ENCODE results near the gene SELENOP.

Gene SELENOP

DNA sequence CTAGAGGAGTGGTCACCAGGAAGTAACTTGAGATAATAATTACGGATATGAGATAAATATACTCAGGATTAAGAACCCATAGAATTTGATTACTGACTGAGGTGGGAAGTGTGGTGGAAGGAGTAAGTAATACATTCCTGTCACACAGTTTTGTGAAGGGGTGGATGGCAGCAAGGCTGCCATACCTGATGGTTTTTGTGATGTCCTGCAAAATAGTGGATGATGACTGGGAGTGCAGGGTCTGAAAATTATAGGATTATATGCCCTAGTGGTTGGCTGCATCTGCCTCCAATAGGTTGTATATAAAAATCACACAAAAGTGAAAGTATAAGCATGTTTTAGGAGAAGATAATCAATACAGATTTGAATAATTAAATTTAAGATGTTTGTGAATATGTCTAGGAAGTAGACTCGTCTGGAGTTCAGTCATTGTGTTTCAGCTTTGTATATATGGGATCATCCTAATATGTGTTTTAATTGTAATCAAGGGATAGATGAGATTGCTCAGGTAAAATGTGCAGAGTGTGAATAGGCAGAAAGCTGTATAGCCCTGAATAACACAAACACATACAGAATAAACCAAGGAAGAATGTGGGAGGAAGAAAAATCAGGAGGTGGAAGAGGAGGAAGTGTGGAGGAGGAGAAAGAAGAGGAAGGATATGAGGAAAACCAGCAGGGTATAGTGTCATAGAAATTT is 5.5 kb downstream of the SELENOP start:
- in situ Hi-C loops (cut with HindIII; ENCODE audit: low pct_ligation_motif_present, low sequenced_read_pairs) = no loop called here
- Histone ChIP-seq H3K36me3 (replicated peaks) (no peaks in the 10 kb centered on the region), H3K27ac (no peak overlapping the region), H3K27me3 (replicated peaks) (no peaks in the 10 kb centered on the region), H3K4me3 (ENCODE audit: low read depth, low read length) (no peak overlapping the region)
- DNase-seq = no peak
- TF ChIP-seq, protein P1, sequence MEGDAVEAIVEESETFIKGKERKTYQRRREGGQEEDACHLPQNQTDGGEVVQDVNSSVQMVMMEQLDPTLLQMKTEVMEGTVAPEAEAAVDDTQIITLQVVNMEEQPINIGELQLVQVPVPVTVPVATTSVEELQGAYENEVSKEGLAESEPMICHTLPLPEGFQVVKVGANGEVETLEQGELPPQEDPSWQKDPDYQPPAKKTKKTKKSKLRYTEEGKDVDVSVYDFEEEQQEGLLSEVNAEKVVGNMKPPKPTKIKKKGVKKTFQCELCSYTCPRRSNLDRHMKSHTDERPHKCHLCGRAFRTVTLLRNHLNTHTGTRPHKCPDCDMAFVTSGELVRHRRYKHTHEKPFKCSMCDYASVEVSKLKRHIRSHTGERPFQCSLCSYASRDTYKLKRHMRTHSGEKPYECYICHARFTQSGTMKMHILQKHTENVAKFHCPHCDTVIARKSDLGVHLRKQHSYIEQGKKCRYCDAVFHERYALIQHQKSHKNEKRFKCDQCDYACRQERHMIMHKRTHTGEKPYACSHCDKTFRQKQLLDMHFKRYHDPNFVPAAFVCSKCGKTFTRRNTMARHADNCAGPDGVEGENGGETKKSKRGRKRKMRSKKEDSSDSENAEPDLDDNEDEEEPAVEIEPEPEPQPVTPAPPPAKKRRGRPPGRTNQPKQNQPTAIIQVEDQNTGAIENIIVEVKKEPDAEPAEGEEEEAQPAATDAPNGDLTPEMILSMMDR (IDR thresholded peaks at IDR 0.05; ENCODE audit: low read depth, low read length, missing control alignments) = no peak

- H3K27me3 ChIP-seq (replicated peaks) = no peaks in the 10 kb centered on the region
- H3K27ac ChIP-seq = no peak overlapping the region
- DNase-seq = no peak
- TF ChIP-seq, protein P1 (IDR thresholded peaks at IDR 0.05; ENCODE audit: low read depth, low read length, missing control alignments) = no peak
- H3K36me3 ChIP-seq (replicated peaks) = no peaks in the 10 kb centered on the region
- no peak overlapping the region for H3K4me3 ChIP-seq (ENCODE audit: low read depth, low read length)
- in situ Hi-C loops (cut with HindIII; ENCODE audit: low pct_ligation_motif_present, low sequenced_read_pairs) = no loop called here
Measured at GRCh38 chr5:42804717-42805339, 6.9 kb downstream of the SELENOP start.

DNA sequence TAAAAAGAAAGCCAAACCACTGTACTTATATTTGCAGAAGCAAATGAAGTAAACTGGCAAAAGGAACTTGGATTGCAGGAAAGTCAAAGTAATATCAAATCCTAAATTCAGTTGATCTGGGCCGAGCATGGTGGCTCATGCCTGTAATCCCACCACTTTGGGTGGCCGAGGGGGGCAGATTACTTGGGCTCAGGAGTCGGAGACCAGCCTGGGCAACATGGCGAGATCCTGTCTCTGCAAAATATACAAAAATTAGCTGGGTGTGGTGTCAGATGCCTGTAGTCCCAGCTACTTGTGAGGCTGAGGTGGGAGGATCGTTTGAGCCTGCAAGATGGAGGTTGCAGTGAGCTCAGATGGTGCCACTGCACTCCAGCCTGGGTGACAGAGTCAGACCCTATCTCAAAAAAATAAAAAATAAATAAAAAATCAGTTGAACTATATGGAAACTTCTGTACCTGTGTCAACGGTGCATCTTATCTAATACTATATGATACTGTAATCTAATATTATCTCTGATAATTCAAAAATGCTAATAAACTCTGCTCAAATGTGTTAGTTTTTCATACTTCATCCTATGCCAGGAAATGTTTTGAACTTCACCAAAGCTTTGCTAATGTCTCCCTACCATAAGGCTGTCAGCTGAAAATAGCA is 10.1 kb downstream of the SELENOP start:
- Histone ChIP-seq H3K36me3 (replicated peaks) (no peaks in the 10 kb centered on the region), H3K27me3 (replicated peaks) (no peaks in the 10 kb centered on the region), H3K4me3 (ENCODE audit: low read depth, low read length) (no peak overlapping the region), H3K27ac (no peak overlapping the region)
- in situ Hi-C loops (cut with HindIII; ENCODE audit: low pct_ligation_motif_present, low sequenced_read_pairs) = no loop called here
- TF ChIP-seq, protein P1 (IDR thresholded peaks at IDR 0.05; ENCODE audit: low read depth, low read length, missing control alignments) = no peak
- no peak for DNase-seq

DNA sequence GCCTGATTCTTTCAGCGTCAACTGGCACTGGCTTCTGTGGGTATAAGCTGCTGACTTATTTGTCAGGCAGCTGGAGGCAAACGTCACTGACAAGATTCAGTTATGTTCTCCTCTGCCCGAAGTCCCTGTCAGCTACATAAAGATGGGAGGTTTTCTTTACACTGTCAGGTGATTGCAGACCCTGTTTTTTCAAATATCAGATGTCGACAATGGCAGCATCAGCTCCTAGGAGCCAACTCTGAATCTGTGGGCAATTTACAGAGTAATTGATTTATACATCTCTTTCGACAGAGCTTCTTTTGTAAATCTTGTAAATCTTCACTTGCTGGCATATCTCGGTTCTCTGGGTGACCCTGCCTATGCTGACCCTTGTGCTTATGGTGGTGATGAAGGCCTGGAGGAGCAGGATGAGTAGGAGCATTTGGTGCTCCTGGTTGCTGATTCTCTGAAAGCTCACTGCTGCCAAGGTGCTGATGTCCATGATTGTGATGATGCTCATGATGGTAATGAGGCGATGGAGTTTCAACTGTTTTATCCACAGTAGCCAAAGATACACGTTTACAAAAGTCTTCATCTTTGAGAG is 10.9 kb downstream of the SELENOP start:
- Histone ChIP-seq H3K27ac (no peak overlapping the region), H3K27me3 (replicated peaks) (no peaks in the 10 kb centered on the region), H3K36me3 (replicated peaks) (no peaks in the 10 kb centered on the region), H3K4me3 (ENCODE audit: low read depth, low read length) (no peak overlapping the region)
- in situ Hi-C loops (cut with HindIII; ENCODE audit: low pct_ligation_motif_present, low sequenced_read_pairs) = no loop called here
- TF ChIP-seq, protein P1 (IDR thresholded peaks at IDR 0.05; ENCODE audit: low read depth, low read length, missing control alignments) = no peak
- no peak for DNase-seq

GRCh38 chr5:42799668-42800114 is 12.0 kb downstream of the SELENOP start:
- no peak overlapping the region for H3K27ac ChIP-seq
- no peak overlapping the region for H3K4me3 ChIP-seq (ENCODE audit: low read depth, low read length)
- TF ChIP-seq, protein P1 (IDR thresholded peaks at IDR 0.05; ENCODE audit: low read depth, low read length, missing control alignments) = no peak
- no peak for DNase-seq
- in situ Hi-C loops (cut with HindIII; ENCODE audit: low pct_ligation_motif_present, low sequenced_read_pairs) = no loop called here
- H3K27me3 ChIP-seq (replicated peaks) = no peaks in the 10 kb centered on the region
- H3K36me3 ChIP-seq (replicated peaks) = no peaks in the 10 kb centered on the region
